ENCODE results near the gene PLCD3.
A peak's percentile ranks its signal among the peaks of the same experiment; 100 is the strongest.

PLCD3 gene

GRCh38 chr17:45060797-45061605 lies 71.3 kb downstream of the PLCD3 start, which contains the start of gene NMT1:
NMT1 (plus strand) TSS chr17:45061317; CDS start chr17:45061330, 13 bp downstream.
- peak; percentile 87 for DNase-seq

DNA sequence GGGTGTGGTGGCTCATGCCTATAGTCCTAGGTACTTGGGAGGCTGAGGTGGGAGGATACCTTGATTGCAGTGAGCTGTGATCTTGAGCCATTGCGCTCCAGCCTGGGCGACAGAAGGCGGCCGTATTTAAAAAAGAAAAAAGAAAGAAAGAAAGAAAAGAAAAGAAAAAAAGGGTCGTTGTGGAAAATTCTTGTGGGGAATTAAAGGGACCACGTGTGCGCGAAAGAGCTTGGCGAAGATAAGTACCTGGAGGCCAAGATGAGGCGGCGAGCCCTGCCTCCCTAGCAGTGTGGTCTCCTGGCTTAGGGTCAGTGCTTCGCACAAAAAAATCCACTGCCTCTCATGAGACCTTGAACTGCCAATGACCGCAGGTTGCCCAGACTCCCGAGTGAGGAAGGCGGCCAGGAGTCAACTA lies 71.9 kb downstream of the PLCD3 start:
- no peak for DNase-seq
